Esophagus squamous epithelium (tissue), 5 donors: ENCODE results near the gene HCFC2. TPM values are rescaled to one million over a fixed set of nuclear protein-coding genes. Genes with fewer than 3 reads are reported as not detected.
A peak's percentile ranks its signal among the peaks of the same experiment; 100 is the strongest.

Experiments
- DNase-seq: peaks from one replicate; lab custom pipeline; 2025; lab: John Stamatoyannopoulos, UW
- H3K27ac ChIP-seq, 4 donors: fragments of 200-600 bp; sonication (generic); one replicate each; pipeline ENCODE4 v1.5.1; 2016 to 2019; ENCODE audit warnings: mild to moderate bottlenecking in 1 of 4
- H3K27me3 ChIP-seq, 4 donors: fragments of 200-600 bp; sonication (generic); 1 replicate in 3 of 4; 2 replicates in 1 of 4; pipeline versions ENCODE4 v1.5.1 to v1.6.0; 2017 to 2021; ENCODE audit warnings: antibody characterized with exemption in 1 of 4
- H3K36me3 ChIP-seq, 3 donors: fragments of 200-600 bp; sonication (generic); one replicate each; pipeline ENCODE4 v1.5.1; 2016 to 2019
- H3K4me1 ChIP-seq, 3 donors: fragments of 200-600 bp; sonication (generic); one replicate each; pipeline ENCODE4 v1.5.1; 2017 to 2019
- H3K4me3 ChIP-seq, 4 donors: fragments of 200-600 bp; sonication (generic); 1 replicate in 3 of 4; 2 replicates in 1 of 4; pipeline ENCODE4 v1.5.1; 2016 to 2019; ENCODE audit warnings: mild to moderate bottlenecking in 2 of 4, moderate library complexity in 1 of 4
- H3K9me3 ChIP-seq, 3 donors: fragments of 200-600 bp; sonication (generic); one replicate each; pipeline ENCODE4 v1.5.1; 2016 to 2019
- POLR2A ChIP-seq, 4 donors: fragments of 450-650 bp; IDR thresholded peaks; one replicate each; pipeline ENCODE4 v1.6.1; 2017; ENCODE audit warnings: antibody characterized with exemption in 4 of 4, mild to moderate bottlenecking in 4 of 4, moderate library complexity in 3 of 4
- WGBS, 2 donors: methylation state at CpG; one replicate each; pipeline ENCODE4 v1.1.5; 2018; 5-methylcytosine and 5-hydroxymethylcytosine counted together
- intact Hi-C: fragments of 100-400 bp; cut with DNase I; formaldehyde crosslinking; loops from one replicate; pipeline ENCODE4 v1.15.0; 2022
- total RNA-seq, 4 donors: library from RNA; depleted of rRNA; stranded (reverse); fragments of >200 nt; gene quantifications; one replicate each; pipeline ENCODE4 v1.1.0, GENCODE V29; 2016
- TF ChIP-seq, protein P1 (sequence below), 6 experiments: fragments of 450-650 bp in 4 of 6; fragments of 200-600 bp in 2 of 6; sonication (generic) in 2 of 6; IDR thresholded peaks; one replicate each; pipeline ENCODE4 v1.5.1; 2016 to 2019; ENCODE audit warnings: antibody characterized with exemption in 6 of 6, mild to moderate bottlenecking in 4 of 6, moderate library complexity in 4 of 6
- donor health status: DM: yes; HTN: yes; CAD: no.

The HCFC2 gene
- total RNA-seq, 4 donors from 2014 or later: 10.1 to 17.7 (median 14.7) TPM

DNA sequence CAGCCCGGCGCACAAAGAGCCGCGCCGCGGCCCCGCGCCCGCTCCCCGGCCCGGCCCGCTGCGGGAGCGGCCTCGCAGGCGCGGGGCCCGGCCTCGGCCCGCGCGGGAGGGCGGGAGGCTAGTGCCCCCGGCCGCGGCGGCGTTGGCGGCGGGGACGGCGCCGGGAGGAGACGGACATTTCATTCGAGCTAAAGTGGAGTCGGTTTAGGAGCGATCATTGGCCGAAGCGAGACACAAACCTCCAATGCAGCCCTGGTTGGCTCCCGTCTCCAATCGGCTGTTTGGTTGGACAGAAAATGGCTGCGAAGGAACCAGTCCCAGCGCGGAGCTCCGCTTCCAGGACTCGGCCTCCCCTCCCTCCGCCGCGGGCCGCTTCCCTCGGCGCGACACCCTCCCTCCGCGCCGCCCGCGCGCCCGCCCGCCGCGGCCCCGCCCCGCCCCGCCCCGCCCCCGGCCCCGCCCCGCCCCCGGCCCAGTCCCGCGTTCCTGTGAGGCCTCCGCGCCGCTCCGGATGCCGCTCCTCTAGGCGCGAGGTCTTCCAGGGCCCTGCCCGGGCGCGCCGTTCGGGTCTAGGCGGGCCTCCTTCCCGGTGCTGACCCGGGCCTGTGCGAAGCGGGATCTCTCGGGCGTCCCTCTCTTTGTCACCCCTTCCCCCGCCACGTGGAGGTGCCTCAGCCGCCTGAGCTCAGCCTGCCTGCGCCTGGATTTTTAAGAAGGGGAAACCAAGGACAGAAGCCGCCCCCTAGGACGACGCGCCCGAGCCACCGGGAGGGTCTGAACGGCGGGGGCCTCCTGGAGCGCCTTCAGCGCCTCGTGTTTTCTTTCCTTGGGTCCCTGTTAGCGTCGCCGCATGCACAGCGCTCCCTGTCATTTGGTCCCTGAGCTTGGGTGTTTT lies 73.8 kb downstream of the HCFC2 start, which contains the start of gene NFYB:
Gene NFYB, minus strand, starts transcription at position 309 of the 895 bp plus-strand sequence. CDS start 2,757 bp downstream, outside the sequence.
- peak within 1 kb of the TSS; percentile 83 to 98 (median 96) for H3K27ac ChIP-seq
- 24 to 25% methylated on average over 15 to 17 of the region's 111 CpGs for WGBS, 2 donors
- peaks cover 14 to 40% (median 17%) of the 10 kb centered on the region in 3 donors for H3K4me1 ChIP-seq
- H3K9me3 ChIP-seq: no peaks in the 10 kb centered on the region
- intact Hi-C loops: no loop called here
- TF ChIP-seq POLR2A (IDR thresholded peaks at IDR 0.05): peak in 2 of 4 donors; percentile 28 to 72
- TF ChIP-seq, protein P1, sequence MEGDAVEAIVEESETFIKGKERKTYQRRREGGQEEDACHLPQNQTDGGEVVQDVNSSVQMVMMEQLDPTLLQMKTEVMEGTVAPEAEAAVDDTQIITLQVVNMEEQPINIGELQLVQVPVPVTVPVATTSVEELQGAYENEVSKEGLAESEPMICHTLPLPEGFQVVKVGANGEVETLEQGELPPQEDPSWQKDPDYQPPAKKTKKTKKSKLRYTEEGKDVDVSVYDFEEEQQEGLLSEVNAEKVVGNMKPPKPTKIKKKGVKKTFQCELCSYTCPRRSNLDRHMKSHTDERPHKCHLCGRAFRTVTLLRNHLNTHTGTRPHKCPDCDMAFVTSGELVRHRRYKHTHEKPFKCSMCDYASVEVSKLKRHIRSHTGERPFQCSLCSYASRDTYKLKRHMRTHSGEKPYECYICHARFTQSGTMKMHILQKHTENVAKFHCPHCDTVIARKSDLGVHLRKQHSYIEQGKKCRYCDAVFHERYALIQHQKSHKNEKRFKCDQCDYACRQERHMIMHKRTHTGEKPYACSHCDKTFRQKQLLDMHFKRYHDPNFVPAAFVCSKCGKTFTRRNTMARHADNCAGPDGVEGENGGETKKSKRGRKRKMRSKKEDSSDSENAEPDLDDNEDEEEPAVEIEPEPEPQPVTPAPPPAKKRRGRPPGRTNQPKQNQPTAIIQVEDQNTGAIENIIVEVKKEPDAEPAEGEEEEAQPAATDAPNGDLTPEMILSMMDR (IDR thresholded peaks at IDR 0.05): no peak
- peaks cover 0 to 9% (median 0%) of the 10 kb centered on the region in 3 donors for H3K36me3 ChIP-seq
- peak within 1 kb of the TSS; percentile 63 to 88 (median 77) for H3K4me3 ChIP-seq
- H3K27me3 ChIP-seq: no peaks in the 10 kb centered on the region
- DNase-seq: peak; percentile 85

DNA sequence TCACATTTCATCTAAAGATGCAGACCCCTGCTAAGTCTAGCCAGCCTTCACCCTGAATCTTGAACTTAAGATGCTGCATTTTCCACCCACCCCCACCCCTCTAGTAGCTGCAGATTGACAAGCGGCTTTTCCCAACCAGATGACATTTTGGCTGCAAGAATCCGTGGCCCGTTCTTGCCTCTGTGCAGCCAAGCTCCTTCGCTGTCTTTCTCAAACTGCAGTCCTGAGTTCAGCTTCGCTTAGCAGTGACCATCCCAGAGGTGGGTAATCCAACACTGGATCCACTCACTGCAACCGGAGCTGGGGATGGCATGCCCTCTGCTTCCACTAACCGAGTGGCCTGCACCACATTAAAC lies 74.4 kb downstream of the HCFC2 start:
- Histone ChIP-seq H3K9me3 (no peaks in the 10 kb centered on the region), H3K4me1 (peaks cover 14 to 40% (median 17%) of the 10 kb centered on the region in 3 donors), H3K27ac (peak overlapping the region; percentile 77 to 98 (median 86)), H3K4me3 (peak overlapping the region; percentile 14 to 88 (median 75)), H3K27me3 (no peaks in the 10 kb centered on the region), H3K36me3 (peaks cover 0 to 3% (median 0%) of the 10 kb centered on the region in 3 donors)
- WGBS, 2 donors: 69 to 85% methylated on average over 3 to 7 of the region's 7 CpGs
- TF ChIP-seq POLR2A (IDR thresholded peaks at IDR 0.05): no peak
- TF ChIP-seq, protein P1 (IDR thresholded peaks at IDR 0.05): no peak
- intact Hi-C loops: no loop called here
- no peak for DNase-seq

DNA sequence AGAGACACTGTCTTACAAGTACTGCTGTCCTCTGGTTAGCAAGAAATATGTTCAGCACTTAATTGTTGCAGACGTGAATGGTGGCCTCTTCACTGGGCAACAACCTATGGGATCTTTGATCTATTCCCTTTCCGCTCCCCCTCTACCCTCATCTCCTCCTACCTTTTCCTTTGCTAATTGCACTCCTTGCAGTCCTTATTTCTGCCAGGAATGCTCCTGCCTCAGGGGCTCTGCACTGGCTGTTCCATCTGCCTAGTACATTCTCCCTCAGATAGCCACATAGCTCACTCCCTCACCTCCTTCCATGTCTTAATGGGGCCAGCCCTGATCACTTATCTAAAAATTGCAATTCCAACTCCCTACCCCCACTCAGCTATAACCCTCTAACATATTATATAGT lies 78.2 kb downstream of the HCFC2 start:
- peaks cover 0 to 3% (median 0%) of the 10 kb centered on the region in 4 donors for H3K27me3 ChIP-seq
- 71 to 82% methylated on average over 2 of the region's 2 CpGs for WGBS, 2 donors
- no peak overlapping the region for H3K4me3 ChIP-seq
- DNase-seq: no peak
- no peak overlapping the region for H3K27ac ChIP-seq
- intact Hi-C loops: no loop called here
- no peaks in the 10 kb centered on the region for H3K36me3 ChIP-seq
- H3K9me3 ChIP-seq: no peaks in the 10 kb centered on the region
- TF ChIP-seq POLR2A (IDR thresholded peaks at IDR 0.05): no peak
- TF ChIP-seq, protein P1 (IDR thresholded peaks at IDR 0.05): no peak
- peaks cover 5 to 11% (median 7%) of the 10 kb centered on the region in 3 donors for H3K4me1 ChIP-seq

DNA sequence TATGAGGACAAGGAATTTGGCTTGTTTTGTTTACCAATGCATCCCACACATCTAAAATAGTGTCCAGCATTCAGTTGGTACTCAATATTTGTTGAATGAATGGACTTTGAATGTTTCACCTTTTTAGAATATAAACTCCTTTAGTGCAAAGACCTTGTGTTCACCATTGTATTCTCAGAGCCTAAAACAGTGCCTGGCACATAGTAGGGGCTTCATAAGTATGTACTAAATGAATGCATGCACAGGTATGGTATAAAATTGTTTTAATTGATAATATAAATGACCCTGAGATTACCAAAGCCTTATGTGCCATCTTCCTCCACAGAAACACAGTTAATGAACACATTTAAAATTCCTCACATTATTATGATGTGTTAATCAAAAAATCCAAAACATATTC lies 78.7 kb downstream of the HCFC2 start:
- H3K4me3 ChIP-seq: no peak overlapping the region

More for the DNA sequence above, 78.7 kb downstream of the HCFC2 start:
- Histone ChIP-seq H3K27me3 (peaks cover 0 to 3% (median 0%) of the 10 kb centered on the region in 4 donors), H3K4me1 (peaks cover 5 to 11% (median 7%) of the 10 kb centered on the region in 3 donors), H3K9me3 (no peaks in the 10 kb centered on the region), H3K27ac (no peak overlapping the region), H3K36me3 (no peaks in the 10 kb centered on the region)
- intact Hi-C loops: no loop called here
- TF ChIP-seq POLR2A (IDR thresholded peaks at IDR 0.05): no peak
- TF ChIP-seq, protein P1 (IDR thresholded peaks at IDR 0.05): no peak
- no peak for DNase-seq
